SK-N-SH (cell line): ENCODE data around the gene KRT3.

Experiments used
- CTCF ChIP-seq: fragments of 200-600 bp; sonication (generic); IDR thresholded peaks from 2 replicates; pipeline ENCODE4 v1.6.1; 2017; ENCODE audit warnings: antibody characterized with exemption, mild to moderate bottlenecking, moderate library complexity
- GABPA ChIP-seq: IDR thresholded peaks from 2 replicates; pipeline ENCODE4 v1.4.0; 2012; ENCODE audit warnings: low read depth, mild to moderate bottlenecking
- MXI1 ChIP-seq: IDR thresholded peaks from 2 replicates; pipeline ENCODE4 v1.6.1; 2012; ENCODE audit warnings: mild to moderate bottlenecking, low read depth, low read length, improper control_type of control experiment
- POLR2AphosphoS5 ChIP-seq: IDR thresholded peaks from 2 replicates; pipeline ENCODE4 v1.6.1; 2012; ENCODE audit warnings: low read depth, low read length

GRCh38 chr12:52752516-52752915, 43.4 kb downstream of the KRT3 start:
- TF ChIP-seq MXI1 (no peak), POLR2AphosphoS5 (no peak), CTCF (no peak), GABPA (no peak)
